Measurements from ENCODE around the gene IPO4. TPM values are rescaled to one million over a fixed set of nuclear protein-coding genes. Genes with fewer than 3 reads are reported as not detected.
A peak's percentile ranks its signal among the peaks of the same experiment; 100 is the strongest.

The IPO4 gene
- total RNA-seq, 4 donors from 2014 or later: 35.7 to 73.2 (median 55.4) TPM

- H3K27me3 ChIP-seq: no peaks in the 10 kb centered on the region
- no peak overlapping the region for H3K4me3 ChIP-seq
- intact Hi-C loops (cut with DNase I; ENCODE audit: low total_unique reads) (no loop called here), in situ Hi-C loops (cut with MboI; ENCODE audit: low sequenced_read_pairs in 4 of 4) (no loop called here)
- no peak for ATAC-seq
- no peak for DNase-seq
- no peak for TF ChIP-seq POLR2A (IDR thresholded peaks at IDR 0.05)
- no peak for TF ChIP-seq CTCF (IDR thresholded peaks at IDR 0.05 in 4 of 5, conservative IDR thresholded peaks at IDR 0.05 in 1 of 5)
- H3K36me3 ChIP-seq: peaks cover 0 to 59% of the 10 kb centered on the region in 2 donors
- H3K27ac ChIP-seq: no peak overlapping the region
- H3K9me3 ChIP-seq: no peaks in the 10 kb centered on the region
- peaks cover 18 to 19% of the 10 kb centered on the region in 2 donors for H3K4me1 ChIP-seq
Measured at GRCh38 chr14:24150061-24150460, 38.6 kb downstream of the IPO4 start.

- DNase-seq: no peak
- in situ Hi-C loops (cut with MboI; ENCODE audit: low sequenced_read_pairs in 4 of 4): loop anchor here in 1 of 4 donors (25.0 kb wide), 1 partner anchor 837 kb away; the partner anchor contains the start of genes BCL2L2, PABPN1 and PPP1R3E
- H3K36me3 ChIP-seq: peaks cover 0 to 53% of the 10 kb centered on the region in 2 donors
Measured at GRCh38 chr14:24149302-24149969, 39.2 kb downstream of the IPO4 start.

GRCh38 chr14:24147761-24148428, 40.7 kb downstream of the IPO4 start:
- Histone ChIP-seq H3K9me3 (no peaks in the 10 kb centered on the region), H3K36me3 (peaks cover 0 to 54% of the 10 kb centered on the region in 2 donors), H3K4me1 (peaks cover 18 to 19% of the 10 kb centered on the region in 2 donors), H3K27me3 (no peaks in the 10 kb centered on the region), H3K27ac (peak overlapping the region; percentile 92 to 97 (median 92)), H3K4me3 (peak overlapping the region; percentile 72 to 92 (median 84))
- in situ Hi-C loops (cut with MboI; ENCODE audit: low sequenced_read_pairs in 4 of 4): loop anchor here in 1 of 4 donors (25.0 kb wide), 1 partner anchor 836 kb away; the partner anchor contains the start of genes BCL2L2, PABPN1 and PPP1R3E
- intact Hi-C loops (cut with DNase I; ENCODE audit: low total_unique reads): loop anchor here (1.0 to 2.0 kb wide), 4 partner anchors 13 to 85 kb away; partner anchors contain the start of genes DCAF11, GMPR2, IPO4 and IRF9
- ATAC-seq (peak; percentile 0), DNase-seq (no peak)
- TF ChIP-seq CTCF (IDR thresholded peaks at IDR 0.05 in 4 of 5, conservative IDR thresholded peaks at IDR 0.05 in 1 of 5) (no peak), POLR2A (IDR thresholded peaks at IDR 0.05) (no peak)

More at GRCh38 chr14:24149302-24149969, 39.2 kb downstream of the IPO4 start:
- no peak for ATAC-seq
- no peak for TF ChIP-seq CTCF (IDR thresholded peaks at IDR 0.05 in 4 of 5, conservative IDR thresholded peaks at IDR 0.05 in 1 of 5)
- intact Hi-C loops (cut with DNase I; ENCODE audit: low total_unique reads): no loop called here
- no peak overlapping the region for H3K27ac ChIP-seq
- no peak overlapping the region for H3K4me3 ChIP-seq
- H3K4me1 ChIP-seq: peaks cover 18 to 19% of the 10 kb centered on the region in 2 donors
- H3K27me3 ChIP-seq: no peaks in the 10 kb centered on the region
- no peaks in the 10 kb centered on the region for H3K9me3 ChIP-seq

- TF ChIP-seq CTCF (IDR thresholded peaks at IDR 0.05 in 4 of 5, conservative IDR thresholded peaks at IDR 0.05 in 1 of 5): no peak
- TF ChIP-seq POLR2A (IDR thresholded peaks at IDR 0.05): peak; percentile 72 to 82
- in situ Hi-C loops (cut with MboI; ENCODE audit: low sequenced_read_pairs in 4 of 4): loop anchor here in 1 of 4 donors (25.0 kb wide), 1 partner anchor 835 kb away; the partner anchor contains the start of genes BCL2L2, PABPN1 and PPP1R3E
- DNase-seq: peak; percentile 98 to 99
- Histone ChIP-seq H3K4me1 (peaks cover 21% of the 10 kb centered on the region in 2 donors), H3K36me3 (peaks cover 0 to 48% of the 10 kb centered on the region in 2 donors), H3K4me3 (peak within 1 kb of the TSS; percentile 75 to 92 (median 84)), H3K9me3 (no peaks in the 10 kb centered on the region), H3K27me3 (no peaks in the 10 kb centered on the region), H3K27ac (peak within 1 kb of the TSS; percentile 92 to 97 (median 92))
- peak; percentile 89 to 94 for ATAC-seq
- intact Hi-C loops (cut with DNase I; ENCODE audit: low total_unique reads): loop anchor here (1.0 to 2.0 kb wide), 4 partner anchors 14 to 86 kb away; partner anchors contain the start of genes DCAF11, GMPR2, IPO4 and IRF9
Measured at GRCh38 chr14:24146978-24147760, 41.4 kb downstream of the IPO4 start, which contains the start of gene RNF31. TSS of gene RNF31 (plus strand) at chr14:24147498. CDS start at chr14:24147699, 201 bp downstream.
